Adrenal gland (tissue), 12 donors: ENCODE measurements around the gene STK39. TPM values are rescaled to one million over a fixed set of nuclear protein-coding genes. Genes with fewer than 3 reads are reported as not detected.

ENCODE experiments used
- DNase-seq, 7 donors: peaks; one replicate each; pipeline ENCODE4 v3.0.0-alpha.2; 2019 to 2020
- H3K27ac ChIP-seq, 5 donors: fragments of 200-600 bp; sonication (generic) in 4 of 5; 1 replicate in 3 of 5; 2 replicates in 2 of 5; pipeline versions ENCODE4 v1.5.1 to v1.8.0; 2016 to 2020; ENCODE audit warnings: mild to moderate bottlenecking in 1 of 5
- H3K27me3 ChIP-seq: fragments of 200-600 bp; 2 replicates; pipeline ENCODE4 v1.8.0; 2021
- H3K36me3 ChIP-seq, 2 donors: fragments of 200-600 bp; replicated peaks in 1 of 2; 1 replicate in 1 of 2; 2 replicates in 1 of 2; pipeline versions ENCODE4 v1.5.1 to v1.8.0; 2018 to 2022
- H3K4me1 ChIP-seq, 2 donors: fragments of 200-600 bp; replicated peaks in 1 of 2; 1 replicate in 1 of 2; 2 replicates in 1 of 2; pipeline versions ENCODE4 v1.5.1 to v1.8.0; 2018 to 2021
- H3K4me3 ChIP-seq, 4 donors: fragments of 200-600 bp; sonication (generic) in 3 of 4; one replicate each; pipeline ENCODE4 v1.5.1; 2016 to 2018
- H3K9me3 ChIP-seq, 3 donors: fragments of 200-600 bp; sonication (generic) in 1 of 3; replicated peaks in 1 of 3; 1 replicate in 2 of 3; 2 replicates in 1 of 3; pipeline versions ENCODE4 v1.5.1 to v1.8.0; 2016 to 2021
- POLR2A ChIP-seq, 2 donors: fragments of 450-650 bp; IDR thresholded peaks; one replicate each; pipeline ENCODE4 v1.6.1; 2017; ENCODE audit warnings: antibody characterized with exemption in 2 of 2, mild to moderate bottlenecking in 2 of 2, moderate library complexity in 1 of 2
- WGBS, 4 donors: extraction: QIAGEN DNeasy Blood & Tissue Kit in 2 of 4; methylation state at CpG; one replicate each; pipeline versions ENCODE4 v1.1.5 to v1.1.7; 2013 to 2017; 5-methylcytosine and 5-hydroxymethylcytosine counted together
- intact Hi-C, 2 donors: fragments of 100-400 bp; cut with DNase I; formaldehyde crosslinking; loops; one replicate each; pipeline versions ENCODE4 v1.14.1 to v1.15.0; 2022 to 2023
- polyA plus RNA-seq, 3 donors: library from polyadenylated mRNA; stranded (reverse); fragments of 200-250 nt in 2 of 3; fragments of 350-450 nt in 1 of 3; fragmentation: Illumina TruSeq in 1 of 3; extraction: RNeasy Lipid Tissue Mini Kit (QIAGEN cat#74804) in 1 of 3; gene quantifications; one replicate each; pipeline ENCODE4 v1.2.3, GENCODE V29; 2013 to 2014
- total RNA-seq, 9 donors: library from RNA; depleted of rRNA in 4 of 9; stranded (reverse); fragments of >200 nt in 4 of 9; fragments of 120-200 nt in 1 of 9; fragmentation: NEBNext Ultra II Directional in 1 of 9; extraction: Animal tissue kit (Norgen Biotek cat#: 25700) in 1 of 9; gene quantifications; one replicate each; pipeline versions ENCODE4 v1.1.0 to v1.2.4, GENCODE V29; 2013 to 2023
- TF ChIP-seq, protein P1 (sequence below), 6 experiments: fragments of 450-650 bp in 4 of 6; fragments of 200-600 bp in 2 of 6; sonication (generic) in 1 of 6; IDR thresholded peaks; 1 replicate in 5 of 6; 2 replicates in 1 of 6; pipeline versions ENCODE4 v1.5.1 to v1.8.0; 2016 to 2021; ENCODE audit warnings: antibody characterized with exemption in 6 of 6, mild to moderate bottlenecking in 2 of 6, moderate library complexity in 1 of 6
- donor health status: healthy with polysubstance abuse.
- donor health status: Bipolar disorder and iron deficiency.
- donor health status: DM: yes; HTN: yes; CAD: no.
- donor health status: DM: no; HTN: no; CAD: no.
- donor health status: DM: no; HTN: no; CAD: no.
- donor health status: DM: yes; HTN: yes; CAD: no.

STK39 gene
- total and polyA plus RNA-seq, 12 donors: 2.4 to 11.1 (median 5.8) TPM

DNA sequence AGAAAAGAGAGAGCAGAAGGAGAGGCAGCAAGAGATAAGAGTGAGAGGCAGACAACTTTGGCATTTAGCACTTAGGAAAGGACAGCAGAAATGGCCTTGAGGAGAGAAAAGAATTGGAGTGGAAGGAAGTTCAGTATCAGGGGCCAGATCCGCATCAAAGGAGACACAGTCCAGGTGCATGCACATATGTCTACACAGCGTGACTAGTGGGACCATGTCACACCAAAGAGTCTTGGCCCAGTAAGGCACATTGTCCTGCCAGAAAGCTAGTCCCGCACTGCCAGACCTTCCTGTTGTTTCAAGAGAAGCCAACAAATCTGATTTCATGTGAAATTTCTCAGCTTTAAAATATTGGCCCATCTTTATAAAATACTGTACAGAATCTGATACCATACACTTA, 8.5 kb upstream of the STK39 start:
- Histone ChIP-seq H3K4me1 (no peaks in the 10 kb centered on the region), H3K4me3 (no peak overlapping the region), H3K9me3 (no peaks in the 10 kb centered on the region), H3K27me3 (no peaks in the 10 kb centered on the region), H3K27ac (no peak overlapping the region), H3K36me3 (no peaks in the 10 kb centered on the region)
- intact Hi-C loops: no loop called here
- DNase-seq: no peak
- 42 to 52% (median 47%) methylated on average over 3 of the region's 3 CpGs for WGBS, 4 donors
- TF ChIP-seq POLR2A (IDR thresholded peaks at IDR 0.05): no peak
- TF ChIP-seq, protein P1, sequence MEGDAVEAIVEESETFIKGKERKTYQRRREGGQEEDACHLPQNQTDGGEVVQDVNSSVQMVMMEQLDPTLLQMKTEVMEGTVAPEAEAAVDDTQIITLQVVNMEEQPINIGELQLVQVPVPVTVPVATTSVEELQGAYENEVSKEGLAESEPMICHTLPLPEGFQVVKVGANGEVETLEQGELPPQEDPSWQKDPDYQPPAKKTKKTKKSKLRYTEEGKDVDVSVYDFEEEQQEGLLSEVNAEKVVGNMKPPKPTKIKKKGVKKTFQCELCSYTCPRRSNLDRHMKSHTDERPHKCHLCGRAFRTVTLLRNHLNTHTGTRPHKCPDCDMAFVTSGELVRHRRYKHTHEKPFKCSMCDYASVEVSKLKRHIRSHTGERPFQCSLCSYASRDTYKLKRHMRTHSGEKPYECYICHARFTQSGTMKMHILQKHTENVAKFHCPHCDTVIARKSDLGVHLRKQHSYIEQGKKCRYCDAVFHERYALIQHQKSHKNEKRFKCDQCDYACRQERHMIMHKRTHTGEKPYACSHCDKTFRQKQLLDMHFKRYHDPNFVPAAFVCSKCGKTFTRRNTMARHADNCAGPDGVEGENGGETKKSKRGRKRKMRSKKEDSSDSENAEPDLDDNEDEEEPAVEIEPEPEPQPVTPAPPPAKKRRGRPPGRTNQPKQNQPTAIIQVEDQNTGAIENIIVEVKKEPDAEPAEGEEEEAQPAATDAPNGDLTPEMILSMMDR (IDR thresholded peaks at IDR 0.05): no peak

DNA sequence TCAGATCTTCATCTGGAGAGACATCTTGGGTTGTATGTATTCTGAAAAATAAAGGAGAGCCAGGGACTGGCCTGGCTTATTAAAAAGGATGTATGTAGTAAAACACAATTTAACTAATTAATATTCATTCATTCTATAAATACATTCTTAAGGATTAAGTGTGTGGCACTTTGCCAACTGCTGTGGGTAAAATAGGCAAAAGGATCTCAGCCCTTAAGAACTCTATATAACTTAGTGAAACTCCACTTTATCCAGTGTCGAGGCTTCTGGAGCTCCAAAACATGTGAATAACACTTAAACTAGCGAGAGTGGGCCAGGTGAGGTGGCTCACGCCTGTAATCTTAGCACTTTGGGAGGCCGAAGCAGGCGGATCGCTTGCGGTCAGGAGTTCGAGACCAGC, 7.7 kb upstream of the STK39 start:
- H3K36me3 ChIP-seq: no peaks in the 10 kb centered on the region
- no peaks in the 10 kb centered on the region for H3K27me3 ChIP-seq
- intact Hi-C loops: no loop called here
- no peaks in the 10 kb centered on the region for H3K9me3 ChIP-seq
- DNase-seq: no peak
- no peak for TF ChIP-seq POLR2A (IDR thresholded peaks at IDR 0.05)
- TF ChIP-seq, protein P1 (IDR thresholded peaks at IDR 0.05): no peak
- no peak overlapping the region for H3K4me3 ChIP-seq
- WGBS, 4 donors: 95 to 96% (median 95%) methylated on average over 8 of the region's 8 CpGs
- H3K4me1 ChIP-seq: no peaks in the 10 kb centered on the region
- no peak overlapping the region for H3K27ac ChIP-seq

DNA sequence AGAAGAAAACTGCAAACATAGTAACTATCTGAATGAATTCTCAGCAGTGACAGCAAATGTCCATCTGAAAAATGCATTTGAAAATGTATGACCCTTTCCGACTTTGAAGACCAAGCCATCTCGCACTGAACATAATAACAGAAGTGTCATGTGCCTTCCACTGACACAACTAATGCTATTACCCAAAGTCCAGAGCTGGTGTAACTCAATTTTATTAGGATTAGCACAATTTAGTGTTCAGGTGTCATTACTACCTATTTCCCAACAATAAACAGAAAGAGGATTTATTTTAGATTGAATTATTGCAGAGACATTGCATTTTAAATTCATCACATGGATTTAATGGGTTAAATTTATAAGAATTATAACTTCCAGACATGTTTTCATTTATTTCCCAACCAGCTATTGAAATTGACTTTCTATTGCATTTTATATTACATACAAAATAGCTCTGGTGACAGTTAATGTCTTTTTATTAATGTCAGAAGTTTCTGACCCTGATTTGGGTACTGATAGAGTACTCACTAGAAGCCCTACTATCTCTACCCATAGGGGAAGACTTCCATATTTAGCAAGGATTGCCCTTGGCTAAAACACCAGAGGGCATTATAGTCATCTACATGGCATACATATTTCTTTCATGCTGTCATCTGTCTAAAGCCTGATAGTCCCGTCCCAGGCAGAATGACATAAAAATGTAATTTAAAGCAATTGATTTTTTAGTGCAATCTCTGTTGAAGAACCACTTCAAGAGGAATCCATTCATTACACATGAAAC, 7.0 kb upstream of the STK39 start:
- TF ChIP-seq POLR2A (IDR thresholded peaks at IDR 0.05): no peak
- TF ChIP-seq, protein P1 (IDR thresholded peaks at IDR 0.05): no peak
- 68 to 73% (median 71%) methylated on average over 3 of the region's 3 CpGs for WGBS, 4 donors
- intact Hi-C loops: no loop called here
- no peaks in the 10 kb centered on the region for H3K36me3 ChIP-seq
- DNase-seq: no peak
- no peaks in the 10 kb centered on the region for H3K4me1 ChIP-seq
- H3K27me3 ChIP-seq: no peaks in the 10 kb centered on the region
- no peak overlapping the region for H3K4me3 ChIP-seq
- H3K27ac ChIP-seq: no peak overlapping the region
- H3K9me3 ChIP-seq: no peaks in the 10 kb centered on the region

DNA sequence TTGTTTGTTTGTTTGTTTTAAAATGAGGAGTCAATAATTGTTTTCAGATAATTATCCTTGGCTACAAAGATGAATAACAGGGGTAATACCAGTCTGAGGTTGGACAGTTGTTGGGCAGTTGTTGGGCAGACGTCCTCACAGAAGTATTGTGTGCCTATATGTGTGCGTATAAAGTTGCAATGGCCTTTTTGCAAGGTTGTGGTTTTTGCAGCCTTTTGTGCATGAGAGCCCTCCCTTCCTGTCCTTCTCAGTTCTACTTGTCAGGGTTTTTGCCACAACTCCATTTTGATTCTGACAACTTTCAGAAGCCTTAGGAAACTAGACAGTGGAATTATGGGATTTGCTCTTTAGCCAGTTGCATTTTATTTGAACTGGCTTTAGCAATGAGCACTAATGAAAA, 6.0 kb upstream of the STK39 start:
- TF ChIP-seq, protein P1 (IDR thresholded peaks at IDR 0.05): no peak
- no peak for TF ChIP-seq POLR2A (IDR thresholded peaks at IDR 0.05)

More for the DNA sequence above, 6.0 kb upstream of the STK39 start:
- no peak overlapping the region for H3K4me3 ChIP-seq
- H3K27me3 ChIP-seq: no peaks in the 10 kb centered on the region
- H3K36me3 ChIP-seq: no peaks in the 10 kb centered on the region
- no peak overlapping the region for H3K27ac ChIP-seq
- WGBS, 4 donors: 82 to 93% (median 85%) methylated on average over 2 of the region's 2 CpGs
- H3K4me1 ChIP-seq: no peaks in the 10 kb centered on the region
- intact Hi-C loops: no loop called here
- H3K9me3 ChIP-seq: no peaks in the 10 kb centered on the region
- no peak for DNase-seq
